ELF-1 (cell line): ENCODE results near the gene VDAC2.
A peak's percentile ranks its signal among the peaks of the same experiment; 100 is the strongest.

Experiments used
- DNase-seq: peaks from one replicate; pipeline ENCODE4 v3.0.0-alpha.2; 2016; ENCODE audit warnings: low read depth, low spot score

The VDAC2 gene

GRCh38 chr10:75253281-75254220 is 43.0 kb downstream of the VDAC2 start:
- no peak for DNase-seq

GRCh38 chr10:75254739-75255138 is 44.1 kb downstream of the VDAC2 start:
- no peak for DNase-seq

- DNase-seq = no peak
These were observed 50.4 kb downstream of the VDAC2 start for GRCh38 chr10:75260990-75261389.

GRCh38 chr10:75261813-75262705 is 51.5 kb downstream of the VDAC2 start:
- no peak for DNase-seq

DNA sequence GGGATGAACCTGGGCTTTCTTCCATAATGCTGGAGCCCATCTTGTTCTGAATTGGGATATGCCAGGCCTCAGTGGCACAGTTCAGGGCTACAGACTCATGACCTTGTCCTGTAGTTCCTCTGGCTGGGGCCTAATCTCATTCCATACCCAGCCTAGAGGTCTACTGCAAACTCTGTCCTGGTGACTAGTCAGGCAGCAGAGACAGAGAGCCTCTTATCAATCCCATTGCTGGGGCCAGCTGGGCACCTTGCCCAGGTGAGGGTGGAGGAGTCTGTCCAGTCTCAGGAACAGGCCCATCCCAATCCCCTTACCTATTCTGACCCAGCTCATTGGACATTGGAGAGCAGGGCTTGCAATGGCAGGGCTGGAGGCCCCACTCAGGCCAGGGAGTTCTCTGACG is 53.2 kb downstream of the VDAC2 start:
- DNase-seq = no peak

DNA sequence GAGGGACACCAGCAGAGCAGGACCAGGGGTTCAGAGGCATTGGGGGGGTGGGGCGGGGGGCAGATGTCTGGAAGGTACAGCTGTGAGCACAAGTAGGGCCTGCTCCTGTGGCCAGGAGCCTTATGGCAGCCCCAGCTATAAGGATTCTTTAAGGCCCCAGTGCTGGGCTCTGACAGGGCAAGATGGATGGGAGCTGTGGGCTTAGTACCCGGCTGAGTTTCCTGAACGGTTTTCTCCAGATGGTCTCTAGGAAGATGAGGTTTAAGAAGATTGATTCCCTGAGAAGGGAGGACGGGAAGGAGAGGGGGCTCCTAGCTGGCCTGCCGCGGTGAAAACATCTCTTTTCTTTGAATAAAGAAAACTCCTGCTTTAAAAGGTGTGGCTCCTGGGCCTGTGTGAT is 55.3 kb downstream of the VDAC2 start:
- DNase-seq = no peak

DNA sequence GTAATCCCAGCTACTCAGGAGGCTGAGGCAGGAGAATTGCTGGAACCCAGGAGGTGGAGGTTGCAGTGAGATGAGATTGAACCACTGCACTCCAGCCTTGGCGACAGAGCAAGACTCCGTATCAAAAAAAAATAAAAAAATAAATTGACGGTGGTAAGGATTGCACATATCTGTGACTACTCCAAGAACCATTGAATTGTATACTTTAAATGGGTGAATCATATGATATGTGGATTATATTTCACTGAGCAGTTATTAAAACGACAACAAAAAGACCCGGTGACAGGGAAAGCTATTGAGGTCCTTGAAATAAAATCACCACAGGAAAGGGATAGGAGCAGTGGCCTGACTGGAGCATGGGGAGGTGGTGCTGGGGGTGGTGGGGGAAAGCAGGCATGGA is 56.3 kb downstream of the VDAC2 start:
- no peak for DNase-seq

DNA sequence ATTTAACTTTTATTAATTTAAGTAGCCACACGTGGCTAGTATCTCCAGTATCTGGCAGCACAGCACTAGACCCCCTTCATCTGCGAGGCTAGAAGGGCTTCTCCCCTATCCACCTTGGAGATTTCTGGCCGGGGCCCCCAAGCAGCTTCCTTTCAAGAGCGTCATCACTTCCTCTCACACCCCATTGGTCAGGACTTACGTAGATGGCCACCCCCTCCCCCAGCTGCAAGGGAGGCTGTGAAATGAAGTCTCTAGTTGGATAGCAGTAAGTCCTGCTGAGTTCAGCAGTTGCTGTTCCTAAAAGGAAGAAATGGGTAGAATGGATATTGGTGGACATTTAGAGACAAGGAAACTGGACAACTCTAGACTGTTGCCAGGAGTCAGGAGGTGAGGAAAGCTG is 59.0 kb downstream of the VDAC2 start:
- no peak for DNase-seq

DNA sequence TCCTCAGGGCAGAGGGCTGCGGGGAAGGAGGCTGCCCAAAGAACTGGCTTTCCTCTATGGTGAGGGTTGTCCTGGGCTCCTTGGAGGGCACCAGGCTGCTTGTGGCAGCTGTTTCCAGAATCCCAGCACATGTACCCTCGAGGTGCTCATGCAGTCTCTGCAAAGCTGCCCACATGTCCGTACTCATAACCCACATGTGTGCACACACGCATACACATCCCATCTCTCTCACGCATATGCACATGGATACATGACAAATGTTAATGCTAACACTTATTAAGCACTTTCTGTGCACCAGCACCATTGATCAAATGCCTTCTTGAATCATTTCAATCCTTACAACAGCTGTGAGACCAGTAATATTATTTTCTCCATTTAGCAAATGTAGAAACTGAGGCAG is 61.5 kb downstream of the VDAC2 start:
- DNase-seq = no peak

GRCh38 chr10:75272896-75273295 is 62.3 kb downstream of the VDAC2 start:
- DNase-seq = peak; percentile 84

- peak; percentile 38 for DNase-seq
These were observed 65.7 kb downstream of the VDAC2 start for GRCh38 chr10:75276069-75276872.

- no peak for DNase-seq
These were observed 69.6 kb downstream of the VDAC2 start for GRCh38 chr10:75280236-75280635.
